PC-3 (cell line): Measurements from ENCODE around the gene STRN4. TPM values are rescaled to one million over a fixed set of nuclear protein-coding genes. Genes with fewer than 3 reads are reported as not detected.

Experiments
- ATAC-seq: fragments of 200-7000 bp; cut with Tn5 transposase; 2 replicates; pipeline ENCODE4 v1.9.1; 2020; ENCODE audit warnings: mild to moderate bottlenecking, moderate library complexity
- BruUV-seq: library from RNA; stranded (reverse); fragments of 400-500 nt; replicated peaks from 2 replicates; lab custom pipeline; 2021; lab: Mats Ljungman, UMichigan
- CTCF ChIA-PET: fragments of 300-600 bp; sonication (Branson Sonifier 250); formaldehyde crosslinking; loops from one replicate; lab custom pipeline; 2022; ENCODE audit warnings: antibody characterized with exemption; lab: Charles Lee
- POLR2A ChIA-PET: fragments of 300-600 bp; sonication (Branson Sonifier 250); formaldehyde crosslinking; loops from one replicate; lab custom pipeline; 2022; ENCODE audit warnings: antibody characterized with exemption; ENCODE audit not compliant: unreplicated experiment; lab: Charles Lee
- DNase-seq: peaks from one replicate; pipeline ENCODE4 v3.0.0-alpha.2; 2015
- H2AFZ ChIP-seq: fragments of 300-600 bp; sonication (generic); 2 replicates; pipeline ENCODE4 v1.6.0; 2016; ENCODE audit warnings: antibody characterized with exemption, low read length
- H3F3A ChIP-seq: fragments of 300-600 bp; sonication (generic); one replicate; pipeline ENCODE4 v1.6.0; 2017; ENCODE audit warnings: antibody characterized with exemption, low read length, control low read depth, mild to moderate bottlenecking; ENCODE audit not compliant: unreplicated experiment
- H3K27ac ChIP-seq: fragments of 300-600 bp; sonication (generic); 2 replicates; pipeline ENCODE4 v1.5.1; 2016; ENCODE audit warnings: mild to moderate bottlenecking, low read length
- H3K27me3 ChIP-seq: fragments of 300-600 bp; sonication (generic); 2 replicates; pipeline ENCODE4 v1.6.1; 2016; ENCODE audit warnings: low read length, mixed read lengths
- H3K36me3 ChIP-seq: fragments of 300-600 bp; sonication (generic); 2 replicates; pipeline ENCODE4 v1.6.1; 2016; ENCODE audit warnings: low read depth, mixed run types, low read length, mixed read lengths
- H3K4me1 ChIP-seq: fragments of 300-600 bp; sonication (generic); 2 replicates; pipeline ENCODE4 v1.5.1; 2016; ENCODE audit warnings: low read length; ENCODE audit not compliant: insufficient read depth
- H3K4me2 ChIP-seq: fragments of 300-600 bp; sonication (generic); 2 replicates; pipeline ENCODE4 v1.6.0; 2016; ENCODE audit warnings: low read length
- H3K4me3 ChIP-seq: fragments of 300-600 bp; sonication (generic); 2 replicates; pipeline ENCODE4 v1.5.1; 2016; ENCODE audit warnings: mild to moderate bottlenecking, low read length, mixed read lengths
- H3K79me2 ChIP-seq: fragments of 300-600 bp; sonication (generic); 2 replicates; pipeline ENCODE4 v1.6.1; 2017; ENCODE audit warnings: low read length, mixed read lengths
- H3K9ac ChIP-seq: fragments of 300-600 bp; sonication (generic); 2 replicates; pipeline ENCODE4 v1.6.0; 2016; ENCODE audit warnings: mild to moderate bottlenecking, low read length
- H3K9me2 ChIP-seq: fragments of 300-600 bp; sonication (generic); replicated peaks from 2 replicates; pipeline ENCODE4 v1.6.1; 2016; ENCODE audit warnings: mixed run types, low read length, mixed read lengths
- H3K9me3 ChIP-seq: fragments of 300-600 bp; sonication (generic); 2 replicates; pipeline ENCODE4 v1.6.1; 2016; ENCODE audit warnings: low read length, mixed read lengths
- H4K20me1 ChIP-seq: fragments of 300-600 bp; sonication (generic); 2 replicates; pipeline ENCODE4 v1.6.1; 2016; ENCODE audit warnings: low read length, mixed read lengths
- EZH2 ChIP-seq: fragments of 300-600 bp; sonication (generic); IDR thresholded peaks from one replicate; pipeline ENCODE4 v1.6.1; 2017; ENCODE audit warnings: antibody characterized with exemption, mild to moderate bottlenecking, low read length; ENCODE audit not compliant: unreplicated experiment
- EZH2phosphoT487 ChIP-seq: fragments of 300-600 bp; sonication (generic); IDR thresholded peaks from 2 replicates; pipeline ENCODE4 v1.6.1; 2018; ENCODE audit warnings: mild to moderate bottlenecking, antibody characterized with exemption, low read length, borderline replicate concordance
- intact Hi-C: fragments of 100-400 bp; cut with micrococcal nuclease; formaldehyde crosslinking; loops from 2 replicates; pipeline ENCODE4 v1.9.0; 2023
- total RNA-seq: library from RNA; depleted of rRNA; stranded (reverse); fragments of >200 nt; gene quantifications from 2 replicates; pipeline ENCODE4 v1.2.3, GENCODE V29; 2014
- TF ChIP-seq, protein P1 (sequence below): fragments of 300-600 bp; sonication (generic); conservative IDR thresholded peaks from 2 replicates; pipeline ENCODE4 v1.5.1; 2017; ENCODE audit warnings: antibody characterized with exemption, low read depth, mild to moderate bottlenecking, low read length

STRN4 gene
- total RNA-seq, 1 experiment from 2014 or later, result 62.7 TPM

- peaks cover 41% of the 10 kb centered on the region for H3K36me3 ChIP-seq
- ChIA-PET CTCF (no interaction called here), POLR2A (no interaction called here)
- ATAC-seq (no peak), DNase-seq (no peak)
- no peak overlapping the region for H3K4me2 ChIP-seq
- no peak overlapping the region for H3K4me3 ChIP-seq
- peaks cover 25% of the 10 kb centered on the region for H3K79me2 ChIP-seq
- no peaks in the 10 kb centered on the region for H3K9me3 ChIP-seq
- no peaks in the 10 kb centered on the region for H3K27me3 ChIP-seq
- peaks cover 9% of the 10 kb centered on the region for H3K4me1 ChIP-seq
- H3K9ac ChIP-seq, result no peak overlapping the region
- no peak overlapping the region for H3K27ac ChIP-seq
- H4K20me1 ChIP-seq, result no peaks in the 10 kb centered on the region
- H3K9me2 ChIP-seq, result no peaks in the 10 kb centered on the region
- H2AFZ ChIP-seq, result no peak overlapping the region
- no TSS peak for BruUV-seq
- intact Hi-C loops, result no loop called here
- no peak for TF ChIP-seq EZH2phosphoT487
- no peak for TF ChIP-seq EZH2
- TF ChIP-seq, protein P1, sequence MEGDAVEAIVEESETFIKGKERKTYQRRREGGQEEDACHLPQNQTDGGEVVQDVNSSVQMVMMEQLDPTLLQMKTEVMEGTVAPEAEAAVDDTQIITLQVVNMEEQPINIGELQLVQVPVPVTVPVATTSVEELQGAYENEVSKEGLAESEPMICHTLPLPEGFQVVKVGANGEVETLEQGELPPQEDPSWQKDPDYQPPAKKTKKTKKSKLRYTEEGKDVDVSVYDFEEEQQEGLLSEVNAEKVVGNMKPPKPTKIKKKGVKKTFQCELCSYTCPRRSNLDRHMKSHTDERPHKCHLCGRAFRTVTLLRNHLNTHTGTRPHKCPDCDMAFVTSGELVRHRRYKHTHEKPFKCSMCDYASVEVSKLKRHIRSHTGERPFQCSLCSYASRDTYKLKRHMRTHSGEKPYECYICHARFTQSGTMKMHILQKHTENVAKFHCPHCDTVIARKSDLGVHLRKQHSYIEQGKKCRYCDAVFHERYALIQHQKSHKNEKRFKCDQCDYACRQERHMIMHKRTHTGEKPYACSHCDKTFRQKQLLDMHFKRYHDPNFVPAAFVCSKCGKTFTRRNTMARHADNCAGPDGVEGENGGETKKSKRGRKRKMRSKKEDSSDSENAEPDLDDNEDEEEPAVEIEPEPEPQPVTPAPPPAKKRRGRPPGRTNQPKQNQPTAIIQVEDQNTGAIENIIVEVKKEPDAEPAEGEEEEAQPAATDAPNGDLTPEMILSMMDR, result no peak
- H3F3A ChIP-seq, result no peaks in the 10 kb centered on the region
Measured at GRCh38 chr19:46725859-46726393, 20.3 kb downstream of the STRN4 start.

DNA sequence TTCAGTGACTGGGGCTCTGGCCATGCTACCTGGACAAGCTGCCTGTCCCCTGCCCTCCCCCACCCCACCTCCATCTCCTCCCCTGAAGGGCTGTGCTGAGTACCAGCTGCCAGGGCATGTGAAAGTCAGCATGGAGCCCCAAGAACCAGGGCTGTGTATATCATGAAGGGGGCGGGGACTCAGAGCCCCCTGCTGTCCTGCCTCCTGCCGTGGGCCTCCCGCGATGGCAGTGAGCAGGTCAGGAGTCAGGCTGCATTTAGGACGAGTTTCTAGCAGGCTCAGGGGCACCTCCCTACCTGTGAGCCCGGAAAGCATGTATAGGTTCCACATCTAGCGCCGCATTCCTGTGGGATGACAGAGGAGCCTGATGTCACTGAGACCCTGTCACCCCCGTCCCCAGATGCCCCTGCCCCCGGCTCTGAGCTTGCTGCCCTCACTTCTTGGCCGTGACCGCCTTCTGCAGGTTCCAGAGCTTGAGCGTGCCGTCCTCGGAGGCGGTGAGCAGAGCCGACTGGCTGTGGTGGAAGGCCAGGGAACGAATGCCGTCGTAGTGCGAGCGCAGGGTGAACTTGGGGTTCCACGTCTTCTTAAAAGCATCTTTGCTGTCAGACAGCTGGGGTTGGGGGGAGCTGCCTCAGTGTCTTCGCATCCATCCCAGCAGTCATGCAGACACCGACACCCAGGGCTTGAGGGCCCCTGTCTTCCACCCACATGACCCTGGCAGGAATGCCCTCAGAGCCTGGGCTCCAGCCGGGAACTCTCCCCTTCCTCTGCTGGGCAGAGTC is 21.0 kb downstream of the STRN4 start:
- Histone ChIP-seq H3K4me2 (no peak overlapping the region), H3K27ac (no peak overlapping the region), H2AFZ (no peak overlapping the region), H3K79me2 (peaks cover 19% of the 10 kb centered on the region), H3K4me3 (no peak overlapping the region), H3F3A (no peaks in the 10 kb centered on the region), H3K4me1 (peaks cover 2% of the 10 kb centered on the region), H4K20me1 (no peaks in the 10 kb centered on the region), H3K9ac (no peak overlapping the region), H3K9me2 (no peaks in the 10 kb centered on the region), H3K9me3 (no peaks in the 10 kb centered on the region), H3K27me3 (no peaks in the 10 kb centered on the region), H3K36me3 (peaks cover 38% of the 10 kb centered on the region)
- ChIA-PET POLR2A (no interaction called here), CTCF (no interaction called here)
- no TSS peak for BruUV-seq
- intact Hi-C loops, result no loop called here
- no peak for ATAC-seq
- DNase-seq, result no peak
- TF ChIP-seq EZH2, result no peak
- TF ChIP-seq EZH2phosphoT487, result no peak
- TF ChIP-seq, protein P1, result no peak

DNA sequence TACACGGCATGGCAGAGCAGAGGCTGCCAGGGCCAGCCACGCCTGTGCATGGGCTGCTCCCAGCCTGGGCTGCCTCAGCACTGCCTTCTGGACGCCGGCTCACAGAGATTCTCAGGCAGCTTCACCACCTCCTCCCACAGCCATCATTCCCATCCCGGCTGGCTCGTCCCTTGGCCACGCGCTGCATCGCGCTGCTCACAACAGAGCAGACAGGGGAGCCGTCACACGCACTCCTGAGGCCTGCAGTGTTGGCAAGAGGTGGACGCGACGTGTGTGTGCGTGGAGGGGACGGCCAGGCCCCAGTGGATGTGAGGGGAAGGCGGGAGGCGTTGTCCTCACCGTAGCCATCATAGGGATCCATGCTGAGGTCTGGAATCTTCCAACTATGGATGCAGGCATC is 21.8 kb downstream of the STRN4 start:
- no peak overlapping the region for H3K4me3 ChIP-seq
- H2AFZ ChIP-seq, result no peak overlapping the region
- H4K20me1 ChIP-seq, result no peaks in the 10 kb centered on the region
- CTCF ChIA-PET, result no interaction called here
- peaks cover 11% of the 10 kb centered on the region for H3K79me2 ChIP-seq
- H3K27me3 ChIP-seq, result no peaks in the 10 kb centered on the region
- H3K27ac ChIP-seq, result no peak overlapping the region
- BruUV-seq, result no TSS peak
- intact Hi-C loops, result no loop called here
- no peaks in the 10 kb centered on the region for H3K9me2 ChIP-seq
- H3K36me3 ChIP-seq, result peaks cover 30% of the 10 kb centered on the region
- ATAC-seq, result no peak
- H3K4me2 ChIP-seq, result no peak overlapping the region
- TF ChIP-seq EZH2phosphoT487 (no peak), EZH2 (no peak)
- TF ChIP-seq, protein P1, result no peak
- DNase-seq, result no peak
- no peaks in the 10 kb centered on the region for H3F3A ChIP-seq
- no peaks in the 10 kb centered on the region for H3K4me1 ChIP-seq
- no peaks in the 10 kb centered on the region for H3K9me3 ChIP-seq
- H3K9ac ChIP-seq, result no peak overlapping the region
- POLR2A ChIA-PET, result no interaction called here
